ENCODE data around the gene ATP5F1B. TPM values are rescaled to one million over a fixed set of nuclear protein-coding genes. Genes with fewer than 3 reads are reported as not detected.

ATP5F1B gene
- total RNA-seq, 1 donor from 2014 or later: 728 TPM

- DNase-seq (ENCODE audit: low read depth): no peak
Observed at GRCh38 chr12:56626701-56627100, 19.1 kb downstream of the ATP5F1B start.

- no peak for DNase-seq (ENCODE audit: low read depth)
Observed at GRCh38 chr12:56622535-56622934, 23.2 kb downstream of the ATP5F1B start.

- DNase-seq (ENCODE audit: low read depth): no peak
Observed at GRCh38 chr12:56616925-56617324, 28.9 kb downstream of the ATP5F1B start.

GRCh38 chr12:56616244-56616643 lies 29.5 kb downstream of the ATP5F1B start:
- peak; percentile 20 for DNase-seq (ENCODE audit: low read depth)

- no peak for DNase-seq (ENCODE audit: low read depth)
Observed at GRCh38 chr12:56614627-56615026, 31.2 kb downstream of the ATP5F1B start.

GRCh38 chr12:56604355-56604754 lies 41.4 kb downstream of the ATP5F1B start:
- DNase-seq (ENCODE audit: low read depth): no peak

- DNase-seq (ENCODE audit: low read depth): no peak
Observed at GRCh38 chr12:56602239-56602638, 43.5 kb downstream of the ATP5F1B start.

- DNase-seq (ENCODE audit: low read depth): no peak
Observed at GRCh38 chr12:56601503-56601902, 44.3 kb downstream of the ATP5F1B start.

- no peak for DNase-seq (ENCODE audit: low read depth)
Observed at GRCh38 chr12:56600753-56601152, 45.0 kb downstream of the ATP5F1B start.

- DNase-seq (ENCODE audit: low read depth): no peak
Observed at GRCh38 chr12:56599797-56600196, 46.0 kb downstream of the ATP5F1B start.

- DNase-seq (ENCODE audit: low read depth): no peak
Observed at GRCh38 chr12:56599041-56599440, 46.7 kb downstream of the ATP5F1B start.

GRCh38 chr12:56596815-56597214 lies 49.0 kb downstream of the ATP5F1B start:
- DNase-seq (ENCODE audit: low read depth): no peak

- peak; percentile 71 for DNase-seq (ENCODE audit: low read depth)
Observed at GRCh38 chr12:56593909-56594621, 51.7 kb downstream of the ATP5F1B start.

- no peak for DNase-seq (ENCODE audit: low read depth)
Observed at GRCh38 chr12:56591961-56592360, 53.8 kb downstream of the ATP5F1B start.

GRCh38 chr12:56591126-56591525 lies 54.7 kb downstream of the ATP5F1B start:
- peak; percentile 32 for DNase-seq (ENCODE audit: low read depth)

- DNase-seq (ENCODE audit: low read depth): peak; percentile 25
Observed at GRCh38 chr12:56590237-56590830, 55.5 kb downstream of the ATP5F1B start.

GRCh38 chr12:56589783-56590182 lies 56.0 kb downstream of the ATP5F1B start:
- no peak for DNase-seq (ENCODE audit: low read depth)

Other genes with a start within 250 kb of the ATP5F1B start
- gene TIMELESS, start 196.6 kb downstream of the ATP5F1B start, total RNA-seq: 4.5 and 5.5 TPM in 2 replicates
- 0.24 TPM in 1 of 2 replicates, not detected in the other for gene MIP, start 191.3 kb downstream of the ATP5F1B start, total RNA-seq
- gene SPRYD4, start 177.4 kb downstream of the ATP5F1B start, total RNA-seq: 2.1 and 2.4 TPM in 2 replicates
- not detected in 2 replicates for gene GLS2, start 157.8 kb downstream of the ATP5F1B start, total RNA-seq
- 9.2 and 9.7 TPM in 2 replicates for gene RBMS2, start 124.2 kb downstream of the ATP5F1B start, total RNA-seq
- 23.2 and 27.0 TPM in 2 replicates for gene BAZ2A, start 15.7 kb downstream of the ATP5F1B start, total RNA-seq
- 73.5 and 82.2 TPM in 2 replicates for gene PTGES3, start 42.3 kb upstream of the ATP5F1B start, total RNA-seq
- gene NACA, start 79.3 kb upstream of the ATP5F1B start, total RNA-seq: 1,145 and 1,201 TPM in 2 replicates
- 1.7 TPM in 2 replicates for gene PRIM1, start 106.3 kb upstream of the ATP5F1B start, total RNA-seq
- gene HSD17B6, start 117.3 kb upstream of the ATP5F1B start, total RNA-seq: 0.10 and 0.45 TPM in 2 replicates

Measured in myocyte (in vitro differentiated cells).